BE2C (cell line): ENCODE measurements around the gene GALK1.

Experiments
- DNase-seq: peaks from one replicate; pipeline ENCODE4 v3.0.0-alpha.2; 2020
- H3K27me3 ChIP-seq: fragments of 250-450 bp; sonication (Bioruptor Pico); 2 replicates; pipeline ENCODE4 v1.5.1; 2020; ENCODE audit warnings: mild to moderate bottlenecking
- H3K36me3 ChIP-seq: fragments of 250-450 bp; sonication (Bioruptor Pico); 2 replicates; pipeline ENCODE4 v1.5.1; 2020; ENCODE audit warnings: mild to moderate bottlenecking
- H3K4me1 ChIP-seq: fragments of 250-450 bp; sonication (Bioruptor Pico); 2 replicates; pipeline ENCODE4 v1.5.1; 2020
- H3K4me3 ChIP-seq: 2 replicates; pipeline ENCODE4 v1.5.1; 2011; ENCODE audit warnings: low read depth, low read length
- H3K9me3 ChIP-seq: fragments of 250-450 bp; sonication (Bioruptor Pico); 2 replicates; pipeline ENCODE4 v1.5.1; 2020
- TF ChIP-seq, protein P1 (sequence below): IDR thresholded peaks from 2 replicates; pipeline ENCODE4 v1.5.1; 2012; ENCODE audit warnings: mild to moderate bottlenecking, low read depth, low read length

GALK1 gene

DNA sequence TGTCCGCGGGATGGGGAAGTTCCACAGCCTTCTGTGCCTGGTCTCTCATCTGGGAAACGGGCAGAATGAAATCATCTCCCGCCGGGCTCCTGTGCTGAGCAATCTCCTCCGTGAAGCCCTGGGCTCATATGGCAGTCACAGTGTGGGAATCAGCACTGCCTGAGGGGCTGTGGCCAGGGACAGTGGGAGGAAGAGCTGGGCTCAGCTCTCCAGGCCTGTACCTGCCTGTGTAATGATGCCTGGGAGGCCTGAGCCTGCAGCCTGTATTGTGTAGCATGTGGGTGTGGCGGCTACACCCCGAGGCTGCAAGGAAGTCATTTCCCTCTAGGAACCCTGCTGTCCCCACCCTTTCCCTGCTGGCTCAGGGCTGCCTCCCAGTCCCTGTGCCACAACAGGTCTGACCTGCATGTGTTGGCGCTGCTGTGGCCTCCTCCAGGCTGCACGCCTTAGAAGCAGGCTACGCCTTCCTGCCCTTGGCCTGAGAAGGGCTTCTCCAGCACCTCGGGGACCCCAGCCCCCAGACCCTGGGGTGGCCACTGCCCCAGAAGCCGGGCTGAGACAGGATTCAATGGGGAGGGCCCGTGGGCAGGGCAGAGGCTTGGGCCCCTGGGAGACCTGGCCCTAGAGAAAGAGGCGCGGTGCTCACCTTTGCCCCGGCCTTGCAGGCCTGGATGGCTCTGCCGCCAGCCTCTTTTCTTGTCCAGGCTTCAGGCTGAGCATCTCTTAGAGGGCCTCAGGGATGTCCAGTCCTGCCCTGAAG is 41.6 kb downstream of the GALK1 start:
- Histone ChIP-seq H3K9me3 (no peaks in the 10 kb centered on the region), H3K4me3 (no peak overlapping the region), H3K36me3 (no peaks in the 10 kb centered on the region), H3K27me3 (peaks cover 40% of the 10 kb centered on the region), H3K4me1 (no peaks in the 10 kb centered on the region)
- TF ChIP-seq, protein P1, sequence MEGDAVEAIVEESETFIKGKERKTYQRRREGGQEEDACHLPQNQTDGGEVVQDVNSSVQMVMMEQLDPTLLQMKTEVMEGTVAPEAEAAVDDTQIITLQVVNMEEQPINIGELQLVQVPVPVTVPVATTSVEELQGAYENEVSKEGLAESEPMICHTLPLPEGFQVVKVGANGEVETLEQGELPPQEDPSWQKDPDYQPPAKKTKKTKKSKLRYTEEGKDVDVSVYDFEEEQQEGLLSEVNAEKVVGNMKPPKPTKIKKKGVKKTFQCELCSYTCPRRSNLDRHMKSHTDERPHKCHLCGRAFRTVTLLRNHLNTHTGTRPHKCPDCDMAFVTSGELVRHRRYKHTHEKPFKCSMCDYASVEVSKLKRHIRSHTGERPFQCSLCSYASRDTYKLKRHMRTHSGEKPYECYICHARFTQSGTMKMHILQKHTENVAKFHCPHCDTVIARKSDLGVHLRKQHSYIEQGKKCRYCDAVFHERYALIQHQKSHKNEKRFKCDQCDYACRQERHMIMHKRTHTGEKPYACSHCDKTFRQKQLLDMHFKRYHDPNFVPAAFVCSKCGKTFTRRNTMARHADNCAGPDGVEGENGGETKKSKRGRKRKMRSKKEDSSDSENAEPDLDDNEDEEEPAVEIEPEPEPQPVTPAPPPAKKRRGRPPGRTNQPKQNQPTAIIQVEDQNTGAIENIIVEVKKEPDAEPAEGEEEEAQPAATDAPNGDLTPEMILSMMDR: no peak
- DNase-seq: no peak

DNA sequence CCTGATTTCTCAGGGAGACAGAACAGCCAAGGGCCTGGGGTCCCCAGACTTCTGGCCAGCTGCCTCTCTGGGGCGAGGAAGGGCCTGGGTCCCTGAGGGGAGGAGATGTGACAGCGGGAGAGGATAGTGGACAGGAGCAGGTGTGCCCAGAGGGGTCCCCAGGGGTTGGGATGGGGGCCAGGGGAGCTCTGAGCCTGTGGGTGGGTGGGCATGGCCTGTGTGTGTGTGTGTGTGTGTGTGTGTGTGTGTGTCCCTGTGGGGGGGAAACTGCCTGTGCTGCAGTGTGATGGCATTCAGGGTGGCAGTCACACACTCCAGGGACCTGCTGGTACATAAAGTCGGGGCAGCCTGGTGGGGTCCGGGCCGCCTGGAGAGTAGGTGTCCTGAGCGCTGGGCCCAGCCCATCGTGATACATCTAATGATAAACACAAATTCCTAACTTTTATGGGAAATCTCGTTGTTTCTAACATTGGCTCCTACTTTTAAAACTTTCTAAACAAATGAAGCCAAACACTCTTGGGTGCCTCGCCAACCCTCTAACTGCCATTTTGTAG is 42.4 kb downstream of the GALK1 start:
- H3K4me1 ChIP-seq: no peaks in the 10 kb centered on the region

DNA sequence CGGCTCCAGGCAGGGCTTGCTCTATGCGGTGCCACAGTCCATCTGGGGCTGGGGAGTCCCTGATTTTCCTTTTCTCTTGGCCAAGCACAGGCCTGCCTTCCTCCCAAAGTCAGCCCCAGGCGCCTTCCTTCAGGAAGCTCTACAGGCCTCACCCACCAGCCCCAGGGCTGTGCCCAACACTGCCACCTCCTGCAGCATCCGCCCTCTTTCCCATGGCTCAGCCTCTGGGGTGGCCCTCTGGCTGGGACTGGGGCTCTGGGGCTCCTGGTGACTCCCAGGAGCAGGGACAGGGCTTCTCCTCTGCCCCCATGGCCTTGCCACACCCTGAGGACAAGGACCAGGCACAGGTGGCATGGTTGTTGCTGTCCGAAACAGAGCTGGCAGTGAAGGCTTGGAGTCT is 42.9 kb downstream of the GALK1 start:
- Histone ChIP-seq H3K4me1 (no peaks in the 10 kb centered on the region), H3K36me3 (no peaks in the 10 kb centered on the region), H3K27me3 (peaks cover 45% of the 10 kb centered on the region), H3K4me3 (no peak overlapping the region), H3K9me3 (no peaks in the 10 kb centered on the region)
- DNase-seq: no peak
- TF ChIP-seq, protein P1: no peak

More for the DNA sequence above, 42.4 kb downstream of the GALK1 start:
- DNase-seq: no peak
- Histone ChIP-seq H3K36me3 (no peaks in the 10 kb centered on the region), H3K27me3 (peaks cover 45% of the 10 kb centered on the region), H3K4me3 (no peak overlapping the region), H3K9me3 (no peaks in the 10 kb centered on the region)
- TF ChIP-seq, protein P1: no peak

DNA sequence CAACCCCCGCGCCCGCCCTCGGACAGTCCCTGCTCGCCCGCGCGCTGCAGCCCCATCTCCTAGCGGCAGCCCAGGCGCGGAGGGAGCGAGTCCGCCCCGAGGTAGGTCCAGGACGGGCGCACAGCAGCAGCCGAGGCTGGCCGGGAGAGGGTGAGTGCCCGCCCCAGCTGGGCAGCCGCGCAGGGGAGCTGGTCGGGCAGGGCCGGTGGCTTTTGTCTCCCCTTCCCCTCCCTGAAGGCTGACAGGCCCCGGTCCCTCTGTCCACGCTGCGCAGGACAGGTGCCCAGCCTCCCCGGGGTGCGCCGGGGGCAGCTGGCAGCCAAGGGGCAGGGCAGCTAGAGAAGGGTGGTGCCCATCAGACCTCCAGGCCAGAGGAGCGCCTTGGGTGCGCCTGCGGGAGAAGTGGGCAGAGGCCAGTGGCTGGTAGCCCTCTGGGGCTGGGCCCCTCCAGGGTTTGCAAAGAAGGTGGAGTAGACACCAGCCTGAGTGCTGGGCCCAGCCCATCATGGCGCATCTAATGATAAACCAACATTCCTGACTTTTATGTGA is 43.5 kb downstream of the GALK1 start:
- TF ChIP-seq, protein P1: no peak
- H3K36me3 ChIP-seq: no peaks in the 10 kb centered on the region
- peaks cover 45% of the 10 kb centered on the region for H3K27me3 ChIP-seq
- no peak overlapping the region for H3K4me3 ChIP-seq
- H3K9me3 ChIP-seq: no peaks in the 10 kb centered on the region
- no peaks in the 10 kb centered on the region for H3K4me1 ChIP-seq
- DNase-seq: no peak

DNA sequence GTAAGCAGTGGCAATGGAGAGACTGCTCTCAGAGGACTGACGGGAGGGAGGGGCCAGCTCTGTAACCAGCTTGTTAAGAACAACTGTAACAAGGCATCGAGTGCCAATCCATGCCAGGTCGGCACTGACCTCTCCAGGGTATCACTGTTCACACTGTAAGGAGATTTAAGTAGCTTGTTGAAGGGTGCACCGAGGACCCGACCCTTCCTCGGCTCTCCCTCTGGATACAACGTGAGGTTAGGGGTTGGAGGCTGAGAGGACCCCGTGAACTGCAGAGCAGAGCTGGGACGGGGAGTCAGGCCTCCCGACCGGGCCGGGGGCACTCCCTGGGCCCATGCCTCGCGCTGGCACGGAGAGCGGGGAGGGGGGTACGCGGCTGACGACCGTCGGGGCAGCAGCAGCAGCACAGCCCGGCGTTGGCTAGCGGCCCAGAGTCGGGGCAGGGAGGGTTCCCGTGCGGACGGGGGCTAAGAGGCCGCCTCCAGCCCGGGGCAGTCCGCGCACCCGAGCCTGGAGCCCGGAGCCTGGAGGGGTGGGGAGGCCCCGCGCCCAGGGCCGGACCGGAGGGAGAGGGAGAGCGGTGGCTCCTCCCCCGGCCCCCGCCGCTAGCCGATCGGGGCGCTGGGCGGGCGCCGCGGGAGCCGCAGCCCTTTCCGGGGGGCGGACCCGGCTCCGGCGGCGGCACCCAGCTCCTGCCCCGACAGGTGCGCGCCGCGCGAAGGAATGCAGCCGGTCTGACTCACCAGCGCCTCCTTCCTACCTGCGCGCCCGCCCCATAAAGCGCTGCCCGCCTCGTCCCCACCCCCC is 44.1 kb downstream of the GALK1 start, which contains the start of gene ITGB4:
TSS of gene ITGB4 (plus strand) at position 804 of the 807 bp plus-strand sequence. CDS start 3,245 bp downstream, outside the sequence.
- no peaks in the 10 kb centered on the region for H3K4me1 ChIP-seq
- H3K36me3 ChIP-seq: no peaks in the 10 kb centered on the region
- no peak within 1 kb of the TSS for H3K4me3 ChIP-seq
- no peak for DNase-seq
- TF ChIP-seq, protein P1: no peak
- peaks cover 46% of the 10 kb centered on the region for H3K27me3 ChIP-seq
- H3K9me3 ChIP-seq: no peaks in the 10 kb centered on the region
